ENCODE data around the gene FRMPD4.

FRMPD4 gene

GRCh38 chrX:12307961-12308360, 169.7 kb downstream of the FRMPD4 start:
- DNase-seq = no peak

- no peak for DNase-seq
Observed at GRCh38 chrX:12308420-12308819, 170.1 kb downstream of the FRMPD4 start.

GRCh38 chrX:12309040-12309743, 170.9 kb downstream of the FRMPD4 start:
- no peak for DNase-seq

- DNase-seq = no peak
Observed at GRCh38 chrX:12309744-12310076, 171.4 kb downstream of the FRMPD4 start.

- no peak for DNase-seq
Observed at GRCh38 chrX:12314651-12315050, 176.4 kb downstream of the FRMPD4 start.

- DNase-seq = no peak
Observed at GRCh38 chrX:12315526-12315925, 177.3 kb downstream of the FRMPD4 start.

GRCh38 chrX:12319003-12319519, 180.8 kb downstream of the FRMPD4 start:
- DNase-seq = no peak

GRCh38 chrX:12319992-12320391, 181.7 kb downstream of the FRMPD4 start:
- no peak for DNase-seq

GRCh38 chrX:12322031-12322430, 183.8 kb downstream of the FRMPD4 start:
- DNase-seq = no peak

GRCh38 chrX:12325171-12325570, 186.9 kb downstream of the FRMPD4 start:
- no peak for DNase-seq

GRCh38 chrX:12327836-12328235, 189.6 kb downstream of the FRMPD4 start:
- peak; percentile 45 for DNase-seq

GRCh38 chrX:12329476-12329875, 191.2 kb downstream of the FRMPD4 start:
- DNase-seq = no peak

GRCh38 chrX:12330841-12331240, 192.6 kb downstream of the FRMPD4 start:
- DNase-seq = no peak

- no peak for DNase-seq
Observed at GRCh38 chrX:12332786-12333347, 194.6 kb downstream of the FRMPD4 start.

- no peak for DNase-seq
Observed at GRCh38 chrX:12339921-12340320, 201.6 kb downstream of the FRMPD4 start.

- DNase-seq = no peak
Observed at GRCh38 chrX:12344954-12345353, 206.7 kb downstream of the FRMPD4 start.

GRCh38 chrX:12349201-12349600, 210.9 kb downstream of the FRMPD4 start:
- DNase-seq = no peak

- no peak for DNase-seq
Observed at GRCh38 chrX:12352922-12353321, 214.6 kb downstream of the FRMPD4 start.

- peak; percentile 83 for DNase-seq
Observed at GRCh38 chrX:12360383-12360782, 222.1 kb downstream of the FRMPD4 start.

GRCh38 chrX:12360986-12361598, 222.8 kb downstream of the FRMPD4 start:
- peak; percentile 53 for DNase-seq

GRCh38 chrX:12363216-12363615, 224.9 kb downstream of the FRMPD4 start:
- peak; percentile 57 for DNase-seq

GRCh38 chrX:12366440-12366839, 228.2 kb downstream of the FRMPD4 start:
- no peak for DNase-seq

- DNase-seq = no peak
Observed at GRCh38 chrX:12367254-12367653, 229.0 kb downstream of the FRMPD4 start.

GRCh38 chrX:12370497-12370986, 232.3 kb downstream of the FRMPD4 start:
- DNase-seq = peak; percentile 69

All from fibroblast of skin of back (primary cell).